GM18526 (cell line): Measurements from ENCODE around the gene CARMIL1.

Source experiments
- POLR2A ChIP-seq: IDR thresholded peaks from 3 replicates; pipeline ENCODE4 v1.6.1; 2011; ENCODE audit not compliant: insufficient read length; ENCODE audit errors: extremely low read depth

Gene CARMIL1

DNA sequence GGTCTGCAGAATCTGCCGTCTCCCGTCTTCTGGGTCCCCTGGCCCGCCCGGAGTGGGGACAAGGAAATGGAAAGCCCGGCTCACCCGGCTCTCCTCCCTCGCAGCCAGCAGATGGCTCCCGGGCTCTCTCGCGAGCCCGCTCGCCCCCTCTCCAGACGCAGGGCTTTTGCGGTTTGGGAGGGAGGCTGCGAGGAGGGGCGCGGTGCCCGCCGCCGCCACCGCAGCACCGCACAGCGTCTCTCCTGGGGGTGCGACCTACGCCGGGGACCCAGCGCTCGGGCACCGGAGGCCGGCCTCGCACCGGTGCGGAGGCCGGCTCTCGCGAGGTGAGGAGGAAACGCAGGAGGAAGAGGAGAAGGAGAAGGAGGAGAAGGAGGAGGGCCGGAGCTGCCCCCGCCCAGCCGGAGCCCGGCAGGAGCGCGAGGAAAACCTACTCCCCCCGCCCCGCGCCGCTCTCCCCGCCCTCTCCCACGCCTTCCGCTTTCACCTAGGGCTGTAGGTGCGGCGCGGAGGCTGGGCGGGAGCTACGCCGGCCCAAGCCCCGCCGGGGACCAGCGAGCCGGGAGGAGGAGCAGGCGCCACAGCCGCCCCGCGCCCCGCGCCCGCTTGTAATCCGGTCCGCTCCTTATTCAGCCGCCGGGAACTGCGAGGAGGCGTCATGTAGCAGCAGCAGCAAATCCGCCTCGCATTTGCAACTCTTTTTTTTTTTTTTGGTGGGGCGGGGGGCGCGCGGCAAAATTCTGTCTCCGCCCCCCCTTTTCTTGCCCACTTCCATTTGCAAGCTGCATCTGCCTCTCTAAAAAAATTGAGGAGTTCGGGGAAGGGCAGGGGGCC lies at the start of gene CARMIL1:
CARMIL1 (plus strand) TSS at position 461 of the 834 bp plus-strand sequence. CDS start 422 bp downstream, outside the sequence.
- TF ChIP-seq POLR2A: peak; percentile 51

DNA sequence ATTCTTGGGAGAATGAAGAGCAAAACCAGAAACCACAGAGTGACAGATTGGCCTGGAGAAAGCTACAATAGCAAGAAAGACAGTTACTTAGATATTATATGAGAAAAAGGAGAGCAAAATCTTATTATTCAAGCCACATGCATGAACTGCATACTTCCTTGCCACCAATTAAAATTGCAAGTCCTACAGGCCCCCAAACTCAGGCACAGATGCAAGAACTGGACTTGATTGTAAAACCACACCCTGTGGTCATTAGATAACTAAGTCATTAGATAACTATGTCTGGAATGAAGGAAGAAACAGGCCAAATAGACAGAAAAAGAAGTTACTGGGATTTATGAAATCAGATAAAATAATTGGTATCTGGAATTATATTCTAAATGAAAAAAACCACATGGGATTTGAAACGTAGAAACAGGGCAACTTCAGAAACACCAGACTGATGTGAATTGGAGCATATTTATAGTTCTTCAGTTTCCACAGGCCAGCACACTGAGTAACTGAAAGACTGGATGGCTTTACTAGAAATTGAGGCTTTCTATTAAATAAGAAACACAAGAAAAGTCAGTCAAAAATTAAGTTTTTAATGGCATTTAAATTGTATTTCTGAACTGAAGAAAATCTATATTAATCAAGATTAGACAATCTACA lies 49.4 kb upstream of the CARMIL1 start:
- TF ChIP-seq POLR2A: no peak

DNA sequence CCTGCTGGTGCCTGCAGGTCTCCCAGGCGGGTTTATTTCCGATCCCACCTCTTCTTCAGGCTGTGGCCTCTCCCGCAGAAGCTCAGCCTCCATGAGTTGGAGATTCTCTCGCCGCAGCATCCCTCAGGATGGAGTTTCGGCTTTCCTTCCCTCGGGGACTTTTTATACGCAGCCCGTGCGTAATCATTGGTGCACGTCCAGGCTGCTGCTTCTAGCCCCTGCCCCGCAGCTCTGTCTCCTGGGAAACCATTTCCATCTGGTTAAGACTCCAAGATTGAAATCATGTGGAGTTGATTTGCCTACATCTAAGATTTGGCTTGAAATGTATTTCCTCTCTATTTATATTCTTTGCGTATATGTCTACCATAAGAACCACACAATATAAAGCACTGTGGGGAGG lies 46.7 kb upstream of the CARMIL1 start:
- no peak for TF ChIP-seq POLR2A

DNA sequence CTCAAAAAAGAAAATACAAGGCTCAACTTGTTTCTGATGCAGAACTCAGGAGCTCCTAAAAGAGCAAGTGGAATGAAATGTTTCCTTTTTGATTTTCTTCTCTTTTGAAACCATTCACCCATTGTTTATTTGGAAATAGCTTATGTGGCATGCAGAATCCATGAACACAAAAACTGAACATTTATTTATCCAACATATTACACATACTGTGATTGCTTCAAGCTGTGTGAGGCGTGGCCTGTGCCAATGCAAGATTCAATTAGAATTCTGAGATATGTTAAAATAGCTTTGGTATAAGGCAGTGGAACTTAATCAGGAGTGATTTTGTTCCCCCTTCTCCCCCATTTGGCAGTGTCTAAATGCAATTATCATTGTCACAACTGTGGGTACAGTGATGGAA lies 45.9 kb upstream of the CARMIL1 start:
- TF ChIP-seq POLR2A: no peak

DNA sequence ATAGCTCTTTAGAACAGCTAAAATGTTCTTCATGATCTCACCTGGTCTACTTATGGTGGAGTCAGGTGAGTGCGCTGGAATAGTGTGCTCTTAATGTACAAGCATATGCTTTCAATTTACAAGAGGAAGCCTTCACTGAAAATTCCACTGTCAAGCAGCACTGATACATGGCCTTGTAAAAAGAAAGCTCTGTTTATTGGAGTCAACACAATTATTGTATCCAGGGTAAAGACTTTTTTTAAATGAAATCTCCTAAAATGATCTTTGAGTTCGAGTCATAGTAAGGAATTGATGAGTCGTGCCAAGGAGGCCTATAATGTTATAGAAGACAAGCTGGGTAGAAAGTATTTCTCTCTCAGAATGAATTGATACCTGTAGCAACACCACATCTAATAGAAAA lies 41.6 kb upstream of the CARMIL1 start:
- no peak for TF ChIP-seq POLR2A

DNA sequence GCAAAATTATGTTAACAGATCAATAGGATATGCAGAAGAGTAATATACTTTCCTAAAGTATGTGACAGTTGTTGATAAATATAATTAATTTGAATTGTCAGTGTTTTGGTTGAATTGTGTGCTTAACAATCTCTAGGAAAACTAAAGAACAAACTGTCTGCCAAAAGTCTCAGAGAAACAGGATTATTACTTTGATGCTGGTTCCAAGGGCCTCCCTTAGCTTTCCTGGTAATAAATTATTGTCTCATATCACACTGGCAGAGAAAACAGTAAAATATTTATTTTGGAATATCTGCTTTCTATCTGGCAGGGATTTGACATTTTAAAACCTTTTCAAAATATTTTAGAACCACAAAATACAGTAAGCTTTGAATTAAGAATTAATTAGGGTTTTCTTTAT lies 40.1 kb upstream of the CARMIL1 start:
- TF ChIP-seq POLR2A: no peak

DNA sequence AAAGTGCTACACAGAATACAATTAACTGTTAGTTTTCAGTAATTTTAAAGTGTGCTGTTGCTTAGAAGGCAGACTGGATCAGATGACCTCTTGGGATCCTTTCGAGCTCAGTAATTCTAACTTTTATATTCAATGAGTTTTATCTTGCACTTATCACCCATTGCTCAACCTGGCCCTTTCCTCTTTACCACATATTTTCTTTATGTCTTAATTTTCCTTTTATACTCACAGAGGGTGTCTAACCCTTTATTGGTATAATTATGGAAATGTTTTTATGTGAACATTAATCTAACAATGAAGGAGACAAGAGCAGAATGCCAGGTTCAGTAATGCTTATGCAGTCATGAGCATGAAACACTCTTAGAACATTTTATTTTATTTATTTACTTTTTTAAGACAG lies 39.7 kb upstream of the CARMIL1 start:
- TF ChIP-seq POLR2A: no peak

DNA sequence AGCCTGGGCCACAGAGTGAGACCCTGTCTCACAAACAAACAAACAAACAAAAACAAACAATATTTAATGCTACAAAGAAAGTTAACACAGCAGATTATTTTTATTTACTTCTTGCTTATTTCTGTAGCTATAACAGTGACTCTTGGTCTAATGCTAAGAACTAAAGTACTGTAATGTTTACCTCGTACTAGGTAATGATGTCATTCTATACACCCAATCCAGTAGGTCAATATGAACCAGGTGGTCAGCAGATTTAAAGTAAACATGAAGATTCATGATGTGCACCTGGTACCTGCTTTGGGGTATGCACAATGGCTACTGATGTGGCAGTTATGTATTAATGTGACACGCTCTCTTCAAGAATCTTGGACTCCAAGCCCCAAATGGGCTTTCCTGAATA lies 36.6 kb upstream of the CARMIL1 start:
- TF ChIP-seq POLR2A: no peak

DNA sequence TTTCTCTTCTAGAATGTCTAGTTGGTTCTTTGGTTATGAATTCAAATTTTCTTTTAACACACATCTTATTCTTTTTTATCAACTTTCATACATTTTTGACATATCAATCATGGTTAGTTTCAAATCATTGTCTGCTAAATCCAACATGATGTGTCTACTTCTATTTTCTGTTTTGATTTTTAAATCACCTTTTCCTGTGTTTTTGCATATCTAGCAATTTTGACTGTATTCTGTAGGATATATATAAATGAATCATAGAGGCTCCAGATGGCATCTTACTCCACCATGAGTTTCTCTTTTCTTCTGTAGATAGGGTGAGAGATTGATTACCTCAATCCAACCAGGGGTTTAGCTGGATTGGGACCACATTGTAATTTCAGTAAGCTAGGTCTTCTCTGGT lies 34.3 kb upstream of the CARMIL1 start:
- TF ChIP-seq POLR2A: no peak

DNA sequence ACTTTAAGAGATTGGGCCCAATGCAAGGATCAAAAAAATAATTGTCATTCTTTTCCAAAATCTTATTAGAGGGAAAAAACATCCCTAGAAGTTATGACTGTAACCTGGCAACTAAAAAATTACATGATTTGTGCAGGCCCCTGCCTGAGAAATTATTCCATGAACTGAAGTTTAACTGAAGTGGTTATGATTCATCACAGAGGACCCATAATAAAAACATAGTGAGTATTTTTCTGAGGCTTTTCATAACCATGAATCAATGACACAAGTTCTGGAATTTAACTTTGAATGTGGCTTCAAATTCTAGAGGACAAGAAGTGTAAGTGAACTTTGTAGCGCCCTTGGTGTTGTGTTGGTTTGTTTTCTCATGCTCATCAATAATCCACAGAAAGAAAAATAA lies 31.1 kb upstream of the CARMIL1 start:
- TF ChIP-seq POLR2A: no peak

DNA sequence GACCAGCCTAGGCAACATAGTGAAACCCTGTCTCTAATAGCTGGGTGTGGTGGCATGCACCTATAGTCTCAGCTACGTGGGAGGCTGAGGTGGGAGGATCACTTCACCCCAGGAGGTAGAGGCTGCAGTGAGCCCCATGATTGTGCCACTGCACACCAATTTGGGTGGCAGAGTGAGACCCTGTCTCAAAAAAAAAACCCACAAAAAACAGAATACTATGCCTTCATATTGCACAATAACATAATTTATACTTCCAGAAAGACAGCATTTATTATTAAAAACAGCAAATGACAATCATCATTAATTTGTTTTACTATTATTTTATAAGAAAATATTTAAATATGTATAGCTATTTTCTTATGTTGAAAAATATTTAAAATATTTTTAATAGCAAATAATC lies 30.0 kb upstream of the CARMIL1 start:
- no peak for TF ChIP-seq POLR2A

DNA sequence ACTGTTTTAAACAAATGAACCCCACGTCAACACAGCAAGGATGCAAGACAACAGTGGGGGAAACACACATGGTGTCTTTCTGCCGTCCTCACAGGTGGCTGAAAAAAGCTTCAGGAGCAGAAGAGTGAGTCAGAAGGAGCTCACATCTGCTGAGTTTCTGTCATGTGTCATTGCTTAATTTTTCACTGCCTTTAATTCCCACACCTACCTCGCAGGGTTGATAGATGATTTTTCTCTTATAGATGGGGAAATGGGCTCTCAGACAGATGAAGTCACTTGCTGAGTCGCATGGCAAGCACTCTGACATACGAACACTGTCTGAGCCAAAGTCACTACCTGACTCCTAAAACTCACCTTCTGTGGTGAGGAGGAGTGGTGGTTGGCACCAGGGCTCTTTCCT lies 28.3 kb upstream of the CARMIL1 start:
- TF ChIP-seq POLR2A: no peak

DNA sequence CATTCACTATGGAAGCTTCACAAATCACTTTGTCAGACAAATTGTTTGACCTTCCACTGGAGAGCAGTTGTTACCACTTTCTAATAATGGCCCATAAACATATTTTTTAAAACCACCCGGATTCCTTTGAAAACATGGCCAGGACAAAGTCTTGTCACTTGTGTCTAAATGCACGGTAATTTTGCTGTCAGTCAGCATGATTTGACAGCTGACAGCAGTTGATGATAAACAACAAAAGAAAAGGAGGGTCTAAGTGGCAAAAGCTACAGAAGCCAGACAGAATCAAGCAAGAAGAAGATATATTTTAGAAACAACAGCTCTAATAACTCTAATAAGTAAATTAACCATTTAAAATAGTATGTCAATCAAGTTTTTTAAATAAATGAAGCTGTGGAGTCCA lies 27.7 kb upstream of the CARMIL1 start:
- TF ChIP-seq POLR2A: no peak

DNA sequence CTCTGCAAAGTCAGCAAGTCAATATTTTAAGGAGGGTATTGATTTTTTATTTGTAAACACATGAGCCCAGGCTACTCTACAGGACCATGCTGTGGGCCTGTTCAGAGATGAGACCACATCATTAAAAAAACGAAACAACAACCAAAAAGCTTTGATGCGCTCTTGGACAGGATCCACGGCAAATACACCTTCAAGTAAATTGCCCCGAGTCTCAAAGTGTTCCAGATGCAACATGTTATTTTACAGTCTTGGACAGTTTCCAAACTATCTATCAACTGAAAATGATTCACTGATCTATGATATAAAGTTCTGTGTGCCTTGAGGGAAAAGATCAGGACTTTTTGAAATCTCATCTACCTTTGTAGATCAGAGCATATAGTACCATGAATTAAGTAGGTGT lies 25.8 kb upstream of the CARMIL1 start:
- no peak for TF ChIP-seq POLR2A

DNA sequence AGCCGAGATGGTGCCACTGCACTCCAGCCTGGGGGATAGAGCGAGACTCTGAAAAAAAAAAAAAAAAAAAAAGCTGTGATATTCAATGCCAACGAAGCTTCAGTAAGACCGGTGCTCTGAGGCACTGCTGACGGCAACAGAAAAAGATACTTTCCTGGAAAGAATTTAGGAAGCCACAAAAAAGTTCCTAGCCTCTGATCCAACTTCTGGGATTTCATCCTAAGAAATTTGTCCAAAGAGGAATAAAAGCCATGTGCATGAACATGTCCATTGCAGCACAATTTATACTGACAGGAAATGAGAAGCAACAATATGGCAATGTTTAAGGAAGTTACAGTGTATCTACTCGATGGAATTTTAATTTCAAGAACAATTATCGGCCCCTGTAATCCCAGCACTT lies 24.5 kb upstream of the CARMIL1 start:
- TF ChIP-seq POLR2A: no peak

DNA sequence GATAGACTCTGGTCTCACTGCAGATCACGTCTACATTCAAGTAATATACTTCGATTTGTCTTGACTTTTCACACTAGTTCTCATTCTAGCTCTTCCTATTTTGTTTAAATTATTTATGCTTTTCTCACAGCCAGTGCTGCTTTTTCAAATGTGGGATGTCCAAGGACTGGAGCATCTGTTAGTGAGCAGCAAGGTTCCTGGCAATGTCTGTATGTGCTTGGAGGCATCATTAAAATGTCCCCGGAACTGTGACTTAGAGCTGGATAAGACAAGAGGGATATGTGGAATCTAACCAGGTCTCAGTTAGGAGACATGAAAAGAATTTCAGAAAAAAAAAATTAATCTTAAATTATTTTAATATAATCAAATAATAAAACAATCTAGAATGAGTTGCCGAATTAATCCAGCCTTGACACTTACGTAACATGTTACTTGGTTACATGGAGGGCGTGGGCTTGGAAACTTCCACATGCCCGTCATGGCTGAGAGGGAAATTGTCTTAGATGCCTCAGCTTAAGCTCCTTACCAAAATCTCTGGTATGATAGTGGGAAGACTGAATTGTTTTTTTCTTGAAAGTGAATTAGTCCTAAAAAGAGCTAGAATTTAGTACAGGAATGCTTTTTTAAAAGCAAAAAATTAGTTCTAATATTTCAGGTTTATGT lies 21.4 kb upstream of the CARMIL1 start:
- TF ChIP-seq POLR2A: no peak
